Uterus (tissue), 4 donors: ENCODE data around the gene NEK4. TPM values are rescaled to one million over a fixed set of nuclear protein-coding genes. Genes with fewer than 3 reads are reported as not detected.

Experiments
- DNase-seq, 2 donors: peaks; one replicate each; pipeline ENCODE4 v3.0.0-alpha.2; 2019 to 2020
- H3K27ac ChIP-seq, 2 donors: fragments of 200-600 bp; sonication (generic); 1 replicate in 1 of 2; 2 replicates in 1 of 2; pipeline ENCODE4 v1.5.1; 2016 to 2018
- H3K27me3 ChIP-seq, 2 donors: fragments of 200-600 bp; sonication (generic); one replicate each; pipeline ENCODE4 v1.5.1; 2018 to 2019; ENCODE audit warnings: control low read depth in 1 of 2
- H3K36me3 ChIP-seq, 2 donors: fragments of 200-600 bp; sonication (generic); one replicate each; pipeline ENCODE4 v1.5.1; 2019; ENCODE audit warnings: control low read depth in 1 of 2
- H3K4me1 ChIP-seq, 2 donors: fragments of 200-600 bp; sonication (generic); one replicate each; pipeline ENCODE4 v1.5.1; 2018 to 2019; ENCODE audit warnings: control low read depth in 1 of 2
- H3K4me3 ChIP-seq, 2 donors: fragments of 200-600 bp; sonication (generic); 1 replicate in 1 of 2; 2 replicates in 1 of 2; pipeline ENCODE4 v1.5.1; 2018 to 2019; ENCODE audit warnings: mild to moderate bottlenecking in 1 of 2
- H3K9me3 ChIP-seq, 2 donors: fragments of 200-600 bp; sonication (generic); one replicate each; pipeline ENCODE4 v1.5.1; 2019; ENCODE audit warnings: control low read depth in 1 of 2
- CTCF ChIP-seq, 4 experiments: fragments of 200-600 bp in 2 of 4; fragments of 450-650 bp in 2 of 4; sonication (generic) in 2 of 4; IDR thresholded peaks; one replicate each; pipeline ENCODE4 v1.5.1; 2016 to 2019; ENCODE audit warnings: antibody characterized with exemption in 4 of 4, mild to moderate bottlenecking in 2 of 4, moderate library complexity in 1 of 4
- POLR2A ChIP-seq, 2 donors: fragments of 450-650 bp; IDR thresholded peaks; one replicate each; pipeline ENCODE4 v1.6.1; 2016; ENCODE audit warnings: antibody characterized with exemption in 2 of 2, mild to moderate bottlenecking in 1 of 2, moderate library complexity in 1 of 2
- intact Hi-C: fragments of 100-400 bp; cut with DNase I; formaldehyde crosslinking; loops from one replicate; pipeline ENCODE4 v1.15.1; 2023; ENCODE audit warnings: low total_unique reads
- total RNA-seq, 4 donors: library from RNA; depleted of rRNA in 3 of 4; stranded (reverse); fragments of >200 nt in 3 of 4; gene quantifications; one replicate each; pipeline versions ENCODE4 v1.1.0 to v1.2.4, GENCODE V29; 2014 to 2023
- donor health status: DM: yes; HTN: yes; CAD: no.

The NEK4 gene
- total RNA-seq, 4 donors from 2014 or later, result 16.8 to 48.0 (median 37.7) TPM

GRCh38 chr3:52793702-52794611, 23.2 kb upstream of the NEK4 start:
- Histone ChIP-seq H3K27me3 (no peaks in the 10 kb centered on the region), H3K9me3 (no peaks in the 10 kb centered on the region), H3K27ac (no peak overlapping the region), H3K4me3 (no peak overlapping the region), H3K4me1 (no peaks in the 10 kb centered on the region), H3K36me3 (no peaks in the 10 kb centered on the region)
- no peak for DNase-seq
- intact Hi-C loops, result no loop called here
- TF ChIP-seq CTCF (IDR thresholded peaks at IDR 0.05) (no peak), POLR2A (IDR thresholded peaks at IDR 0.05) (no peak)

GRCh38 chr3:52792961-52793695, 22.4 kb upstream of the NEK4 start:
- Histone ChIP-seq H3K27ac (no peak overlapping the region), H3K9me3 (no peaks in the 10 kb centered on the region), H3K36me3 (no peaks in the 10 kb centered on the region), H3K27me3 (no peaks in the 10 kb centered on the region), H3K4me1 (no peaks in the 10 kb centered on the region), H3K4me3 (no peak overlapping the region)
- no peak for DNase-seq
- intact Hi-C loops, result no loop called here
- TF ChIP-seq CTCF (IDR thresholded peaks at IDR 0.05), result no peak
- no peak for TF ChIP-seq POLR2A (IDR thresholded peaks at IDR 0.05)

GRCh38 chr3:52792413-52792812, 21.7 kb upstream of the NEK4 start:
- H3K9me3 ChIP-seq, result no peaks in the 10 kb centered on the region
- H3K27me3 ChIP-seq, result no peaks in the 10 kb centered on the region
- H3K36me3 ChIP-seq, result no peaks in the 10 kb centered on the region
- no peaks in the 10 kb centered on the region for H3K4me1 ChIP-seq
- TF ChIP-seq POLR2A (IDR thresholded peaks at IDR 0.05) (no peak), CTCF (IDR thresholded peaks at IDR 0.05) (no peak)
- H3K27ac ChIP-seq, result no peak overlapping the region
- no peak overlapping the region for H3K4me3 ChIP-seq
- intact Hi-C loops, result no loop called here
- no peak for DNase-seq

- intact Hi-C loops, result no loop called here
Measured at GRCh38 chr3:52791928-52792327, 21.2 kb upstream of the NEK4 start.

More at GRCh38 chr3:52791928-52792327, 21.2 kb upstream of the NEK4 start:
- no peaks in the 10 kb centered on the region for H3K36me3 ChIP-seq
- no peaks in the 10 kb centered on the region for H3K4me1 ChIP-seq
- no peak overlapping the region for H3K4me3 ChIP-seq
- no peaks in the 10 kb centered on the region for H3K27me3 ChIP-seq
- DNase-seq, result no peak
- H3K27ac ChIP-seq, result no peak overlapping the region
- no peaks in the 10 kb centered on the region for H3K9me3 ChIP-seq
- no peak for TF ChIP-seq POLR2A (IDR thresholded peaks at IDR 0.05)
- TF ChIP-seq CTCF (IDR thresholded peaks at IDR 0.05), result no peak
